ENCODE measurements around the gene LIF.

The LIF gene

DNA sequence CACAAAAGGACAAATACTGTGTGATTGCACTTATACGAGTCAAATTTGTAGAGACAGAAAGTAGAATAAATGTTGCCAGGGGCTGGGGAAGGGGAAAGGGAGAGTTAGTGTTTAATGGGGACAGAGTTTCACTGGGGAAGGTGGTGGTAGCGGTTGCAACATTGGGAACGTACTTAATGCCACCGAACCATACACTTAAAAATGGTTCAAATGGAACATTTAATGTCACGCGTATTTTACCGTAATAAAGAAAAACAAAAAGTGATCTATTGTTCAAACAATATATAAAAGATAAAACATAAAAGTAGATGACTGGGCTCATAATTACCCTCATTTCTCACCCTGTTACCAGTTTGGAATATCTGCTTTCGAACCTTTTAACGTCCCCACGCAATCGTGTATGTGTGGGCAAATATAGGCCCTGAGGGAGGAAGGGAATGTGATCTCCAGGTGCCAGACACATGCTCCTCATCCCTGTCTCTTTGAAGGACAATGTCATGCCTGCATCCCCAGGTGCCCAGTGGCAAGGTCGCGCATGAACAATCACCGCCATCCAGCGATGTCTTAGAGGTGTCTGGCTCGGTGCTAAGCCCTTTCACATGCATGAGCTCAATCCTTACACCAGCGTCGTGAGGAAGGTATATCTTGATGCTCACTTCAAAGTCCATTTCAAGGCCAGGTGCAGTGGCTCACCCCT is 35.3 kb downstream of the LIF start:
- TF ChIP-seq, protein P1, sequence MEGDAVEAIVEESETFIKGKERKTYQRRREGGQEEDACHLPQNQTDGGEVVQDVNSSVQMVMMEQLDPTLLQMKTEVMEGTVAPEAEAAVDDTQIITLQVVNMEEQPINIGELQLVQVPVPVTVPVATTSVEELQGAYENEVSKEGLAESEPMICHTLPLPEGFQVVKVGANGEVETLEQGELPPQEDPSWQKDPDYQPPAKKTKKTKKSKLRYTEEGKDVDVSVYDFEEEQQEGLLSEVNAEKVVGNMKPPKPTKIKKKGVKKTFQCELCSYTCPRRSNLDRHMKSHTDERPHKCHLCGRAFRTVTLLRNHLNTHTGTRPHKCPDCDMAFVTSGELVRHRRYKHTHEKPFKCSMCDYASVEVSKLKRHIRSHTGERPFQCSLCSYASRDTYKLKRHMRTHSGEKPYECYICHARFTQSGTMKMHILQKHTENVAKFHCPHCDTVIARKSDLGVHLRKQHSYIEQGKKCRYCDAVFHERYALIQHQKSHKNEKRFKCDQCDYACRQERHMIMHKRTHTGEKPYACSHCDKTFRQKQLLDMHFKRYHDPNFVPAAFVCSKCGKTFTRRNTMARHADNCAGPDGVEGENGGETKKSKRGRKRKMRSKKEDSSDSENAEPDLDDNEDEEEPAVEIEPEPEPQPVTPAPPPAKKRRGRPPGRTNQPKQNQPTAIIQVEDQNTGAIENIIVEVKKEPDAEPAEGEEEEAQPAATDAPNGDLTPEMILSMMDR (conservative IDR thresholded peaks at IDR 0.05; ENCODE audit: control insufficient read depth, insufficient read depth, low read depth, low read length): no peak
- DNase-seq (ENCODE audit: low read depth): no peak
- no peak overlapping the region for H3K4me3 ChIP-seq (ENCODE audit: control insufficient read depth, low read depth, low read length)

DNA sequence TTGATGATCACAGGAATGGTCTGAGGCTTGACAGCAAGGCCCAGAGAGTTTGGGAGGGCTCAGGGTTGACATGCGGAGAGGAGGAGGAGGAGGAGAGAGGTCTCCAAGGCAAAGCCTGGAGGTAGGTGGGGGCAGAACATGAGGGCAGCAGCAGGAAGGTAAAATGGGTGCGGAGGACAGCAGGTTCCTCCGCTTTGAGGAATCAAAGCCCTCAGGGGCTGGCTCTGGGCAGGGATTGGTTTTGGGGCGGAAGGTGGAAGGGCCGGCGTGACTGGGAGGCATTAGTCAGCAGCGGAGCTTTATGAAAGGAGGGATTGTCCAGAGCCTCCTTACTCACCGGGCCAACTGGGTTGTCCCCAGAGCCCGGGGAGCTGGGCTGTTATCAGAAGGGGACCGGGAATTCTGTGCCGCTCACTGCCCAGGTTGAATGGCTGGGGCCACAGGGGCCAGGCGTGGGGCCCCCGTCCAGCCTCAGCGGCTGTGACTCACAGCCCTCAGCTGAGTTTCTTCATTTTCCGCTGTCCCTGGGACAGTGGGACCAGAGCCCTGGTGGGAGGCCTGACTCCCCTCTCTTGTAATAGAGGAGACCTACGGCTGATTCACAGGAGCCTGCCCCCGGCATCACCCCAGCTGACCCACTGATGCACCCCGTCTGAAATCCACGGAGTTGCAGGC is 36.2 kb downstream of the LIF start:
- peak; percentile 69 for DNase-seq (ENCODE audit: low read depth)
- TF ChIP-seq, protein P1 (conservative IDR thresholded peaks at IDR 0.05; ENCODE audit: control insufficient read depth, insufficient read depth, low read depth, low read length): no peak

DNA sequence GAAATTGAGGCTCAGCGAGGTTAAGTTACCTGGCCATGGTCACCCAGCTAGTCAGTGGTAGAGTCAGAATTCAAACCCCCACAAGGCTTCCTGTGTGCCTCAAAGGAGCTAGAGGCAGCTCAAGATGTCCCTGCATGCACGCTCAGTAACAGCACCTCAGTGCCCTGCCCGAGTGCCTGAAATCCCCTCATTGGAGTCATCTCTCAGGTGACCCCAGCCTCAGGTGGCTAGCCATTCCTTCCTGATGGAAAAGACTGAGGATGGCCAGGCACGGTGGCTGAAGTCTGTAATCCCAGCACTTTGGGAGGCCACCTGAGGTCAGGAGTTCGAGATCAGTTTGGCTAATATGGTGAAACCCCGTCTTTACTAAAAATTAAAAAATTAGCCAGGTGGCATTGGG is 36.9 kb downstream of the LIF start:
- TF ChIP-seq, protein P1 (conservative IDR thresholded peaks at IDR 0.05; ENCODE audit: control insufficient read depth, insufficient read depth, low read depth, low read length): no peak
- no peak overlapping the region for H3K4me3 ChIP-seq (ENCODE audit: control insufficient read depth, low read depth, low read length)
- DNase-seq (ENCODE audit: low read depth): no peak

More for the DNA sequence above, 36.2 kb downstream of the LIF start:
- no peak overlapping the region for H3K4me3 ChIP-seq (ENCODE audit: control insufficient read depth, low read depth, low read length)

DNA sequence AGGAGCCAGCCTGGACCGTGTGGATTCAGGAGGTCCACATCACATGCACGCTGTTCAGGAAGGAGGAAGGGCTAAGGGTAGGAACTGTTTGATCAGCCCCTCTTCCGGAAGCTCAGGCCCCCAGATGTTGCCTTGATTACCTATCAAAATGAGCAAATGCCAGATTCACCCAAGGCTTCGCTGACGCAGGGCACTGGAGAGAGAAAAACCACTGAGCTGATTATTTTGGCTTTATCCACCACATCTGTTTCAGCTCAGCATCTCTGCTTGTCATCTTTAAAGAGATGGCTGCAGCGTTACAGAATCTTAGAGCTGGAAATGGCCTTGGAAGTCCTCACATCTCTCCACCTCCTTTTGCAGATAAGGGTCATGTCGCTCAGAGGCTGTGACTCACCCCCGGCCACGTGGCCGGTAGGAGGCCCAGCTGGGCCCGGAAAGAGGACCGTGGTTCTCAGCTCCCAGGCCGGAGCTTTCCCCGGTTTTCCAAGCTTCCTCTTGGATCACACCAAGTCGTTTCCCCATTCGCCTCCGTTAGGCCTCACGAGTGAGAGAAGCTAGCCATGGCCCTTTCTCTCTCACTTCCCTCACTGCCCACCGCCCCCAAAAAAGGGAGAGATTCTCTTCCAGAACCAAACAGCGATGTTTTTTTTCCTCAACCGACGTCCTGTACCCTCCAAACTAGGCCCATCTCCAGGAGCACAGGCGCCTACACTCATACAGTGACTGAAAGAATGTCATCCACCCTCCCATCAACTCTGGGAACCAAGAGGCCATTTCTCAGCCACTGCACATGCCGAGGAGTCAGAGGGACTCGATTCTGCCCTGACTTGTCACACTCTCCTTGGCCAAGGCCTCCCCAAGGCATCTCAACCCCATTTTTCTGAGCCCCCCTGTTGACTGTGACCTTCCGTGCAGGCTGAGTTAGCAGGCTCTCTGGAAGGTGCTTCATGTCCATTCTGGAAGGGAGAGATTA is 37.6 kb downstream of the LIF start:
- DNase-seq (ENCODE audit: low read depth): peak; percentile 92
- H3K4me3 ChIP-seq (ENCODE audit: control insufficient read depth, low read depth, low read length): no peak overlapping the region
- TF ChIP-seq, protein P1 (conservative IDR thresholded peaks at IDR 0.05; ENCODE audit: control insufficient read depth, insufficient read depth, low read depth, low read length): no peak

DNA sequence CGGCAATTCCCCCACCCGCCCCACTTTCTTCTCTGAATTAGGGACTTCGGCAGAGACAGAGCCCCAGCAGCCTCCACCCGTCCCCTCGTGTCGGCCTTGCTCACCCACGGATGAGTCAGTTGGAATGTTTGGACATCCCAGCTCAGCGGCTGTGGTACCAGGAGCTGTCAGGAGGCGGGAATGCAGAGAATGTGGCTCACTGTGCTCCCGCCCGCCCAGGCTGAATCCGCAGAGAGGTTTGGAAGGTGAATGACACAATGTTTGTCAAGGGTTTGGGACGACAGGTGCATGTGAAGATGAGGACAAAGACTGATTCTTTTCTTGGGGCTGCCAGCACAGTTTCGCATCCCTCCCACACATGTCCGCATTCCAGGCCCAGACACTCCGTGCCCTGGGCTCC is 39.6 kb downstream of the LIF start:
- TF ChIP-seq, protein P1 (conservative IDR thresholded peaks at IDR 0.05; ENCODE audit: control insufficient read depth, insufficient read depth, low read depth, low read length): no peak
- peak; percentile 96 for DNase-seq (ENCODE audit: low read depth)
- no peak overlapping the region for H3K4me3 ChIP-seq (ENCODE audit: control insufficient read depth, low read depth, low read length)

DNA sequence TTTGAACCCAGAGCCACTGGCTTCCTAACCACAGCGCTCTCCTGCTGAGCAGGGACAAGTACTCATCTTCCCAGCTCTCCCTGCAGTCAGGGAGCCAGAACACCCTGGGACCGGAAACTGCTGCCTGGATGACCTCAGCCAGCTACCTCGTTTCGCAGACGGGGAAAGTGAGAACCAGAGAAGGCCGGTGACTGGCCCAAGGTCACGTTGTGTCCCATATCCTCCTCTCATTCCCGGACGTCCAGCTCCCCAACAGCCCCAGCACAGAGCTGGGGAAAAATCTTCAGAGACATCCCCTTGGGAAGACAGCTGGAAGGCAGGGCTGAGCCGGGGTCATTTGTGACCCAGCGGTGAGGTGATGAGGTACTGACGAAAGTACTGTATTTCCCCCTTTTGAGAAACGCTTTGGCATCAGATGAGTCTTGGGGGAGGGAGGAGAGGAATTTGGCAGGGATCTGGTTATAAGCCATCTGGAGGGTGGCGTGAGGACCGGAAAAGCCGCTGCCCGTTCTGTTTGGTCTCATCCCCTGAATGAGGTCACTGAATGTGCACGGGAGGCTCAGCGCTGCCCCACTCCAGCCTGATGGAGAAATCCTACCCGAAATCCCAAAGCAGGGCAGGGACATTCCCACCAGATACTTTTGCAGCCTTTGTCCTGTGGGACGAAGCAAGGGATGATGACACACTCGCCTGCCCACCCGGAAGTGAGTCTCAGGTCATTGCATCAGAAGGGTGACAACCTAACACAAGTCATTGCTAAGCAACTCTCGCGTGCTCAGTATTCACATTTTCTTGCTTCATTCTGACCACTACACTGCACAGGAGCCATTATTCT is 41.1 kb downstream of the LIF start:
- TF ChIP-seq, protein P1 (conservative IDR thresholded peaks at IDR 0.05; ENCODE audit: control insufficient read depth, insufficient read depth, low read depth, low read length): no peak
- H3K4me3 ChIP-seq (ENCODE audit: control insufficient read depth, low read depth, low read length): peak overlapping the region; percentile 4
- peak; percentile 98 for DNase-seq (ENCODE audit: low read depth)

All from fibroblast of mammary gland (primary cell).